IMR-90 (cell line): ENCODE measurements around the gene VPS54. TPM values are rescaled to one million over a fixed set of nuclear protein-coding genes. Genes with fewer than 3 reads are reported as not detected.

Source experiments
- ATAC-seq: fragments of 200-7000 bp; cut with Tn5 transposase; 2 replicates; pipeline ENCODE4 v1.9.1; 2020; ENCODE audit warnings: low read depth, mild to moderate bottlenecking, moderate library complexity
- BruUV-seq: library from RNA; stranded (reverse); fragments of 400-500 nt; replicated peaks from 2 replicates; lab custom pipeline; 2021; lab: Mats Ljungman, UMichigan
- CTCF ChIA-PET: fragments of 300-600 bp; formaldehyde crosslinking; extraction: SDS; loops from one replicate; lab custom pipeline; 2021; ENCODE audit warnings: antibody characterized with exemption; lab: Yijun Ruan, JAX
- POLR2A ChIA-PET: fragments of 300-600 bp; sonication (Branson Sonifier 250); formaldehyde crosslinking; loops from one replicate; lab custom pipeline; 2022; ENCODE audit warnings: antibody characterized with exemption; ENCODE audit not compliant: unreplicated experiment; lab: Charles Lee
- DNase-seq: peaks from one replicate; pipeline ENCODE4 v3.0.0; 2013
- H2AFZ ChIP-seq: replicated peaks from 2 replicates; pipeline ENCODE3; 2013; ENCODE audit warnings: low read length, mild to moderate bottlenecking; ENCODE audit not compliant: poor library complexity
- H2AK5ac ChIP-seq: 2 replicates; pipeline ENCODE4 v1.6.1; 2013; ENCODE audit warnings: low read depth, low read length, inconsistent platforms
- H2AK9ac ChIP-seq: replicated peaks from 2 replicates; pipeline ENCODE3; 2013; ENCODE audit warnings: mild to moderate bottlenecking, low read depth, low read length, moderate library complexity; ENCODE audit not compliant: poor library complexity
- H2BK120ac ChIP-seq: 2 replicates; pipeline ENCODE4 v1.6.1; 2013; ENCODE audit warnings: low read depth, low read length, inconsistent platforms
- H2BK15ac ChIP-seq: 3 replicates; pipeline ENCODE4 v1.6.1; 2013; ENCODE audit warnings: low read depth, low read length, inconsistent platforms
- H2BK20ac ChIP-seq: 2 replicates; pipeline ENCODE4 v1.6.1; 2013; ENCODE audit warnings: low read depth, mild to moderate bottlenecking, inconsistent platforms, low read length, moderate library complexity
- H2BK5ac ChIP-seq: 2 replicates; pipeline ENCODE4 v1.6.1; 2013; ENCODE audit warnings: mild to moderate bottlenecking, low read depth, low read length, inconsistent platforms; ENCODE audit not compliant: poor library complexity, severe bottlenecking
- H3K14ac ChIP-seq: replicated peaks from 2 replicates; pipeline ENCODE4 v1.6.1; 2013; ENCODE audit warnings: low read depth, low read length, inconsistent platforms
- H3K18ac ChIP-seq: 2 replicates; pipeline ENCODE4 v1.6.1; 2013; ENCODE audit warnings: low read depth, low read length, control low read depth
- H3K23ac ChIP-seq: 2 replicates; pipeline ENCODE4 v1.6.1; 2013; ENCODE audit warnings: low read depth, low read length, inconsistent platforms
- H3K27ac ChIP-seq: 2 replicates; pipeline ENCODE4 v1.5.1; 2013; ENCODE audit warnings: mild to moderate bottlenecking, control low read depth, low read length; ENCODE audit not compliant: insufficient read depth
- H3K27me3 ChIP-seq: 2 replicates; pipeline ENCODE4 v1.6.1; 2013; ENCODE audit warnings: low read length; ENCODE audit not compliant: control insufficient read depth, insufficient read depth
- H3K36me3 ChIP-seq: 2 replicates; pipeline ENCODE4 v1.6.1; 2013; ENCODE audit warnings: low read length, mixed read lengths; ENCODE audit not compliant: control insufficient read depth, insufficient read depth
- H3K4ac ChIP-seq: 2 replicates; pipeline ENCODE4 v1.6.1; 2013; ENCODE audit warnings: low read depth, low read length, inconsistent platforms
- H3K4me1 ChIP-seq: 2 replicates; pipeline ENCODE4 v1.6.1; 2013; ENCODE audit warnings: low read length, mixed read lengths; ENCODE audit not compliant: control insufficient read depth, insufficient read depth
- H3K4me2 ChIP-seq: 2 replicates; pipeline ENCODE4 v1.6.1; 2013; ENCODE audit warnings: low read depth, mild to moderate bottlenecking, control low read depth, low read length, moderate library complexity
- H3K4me3 ChIP-seq: 2 replicates; pipeline ENCODE4 v1.5.1; 2013; ENCODE audit warnings: low read depth, mild to moderate bottlenecking, control low read depth, low read length, moderate library complexity; ENCODE audit not compliant: insufficient read depth
- H3K56ac ChIP-seq: 2 replicates; pipeline ENCODE4 v1.6.1; 2013; ENCODE audit warnings: low read length, inconsistent platforms; ENCODE audit not compliant: insufficient read depth; ENCODE audit errors: extremely low read depth
- H3K79me1 ChIP-seq, 2 experiments: 2 replicates each; pipeline ENCODE4 v1.6.1; 2013; ENCODE audit warnings: low read length in 2 of 2, inconsistent platforms in 1 of 2, low read depth in 1 of 2
- H3K9ac ChIP-seq: 2 replicates; pipeline ENCODE4 v1.6.1; 2013; ENCODE audit warnings: low read depth, low read length, control low read depth
- H3K9me1 ChIP-seq: 2 replicates; pipeline ENCODE4 v1.6.1; 2013; ENCODE audit warnings: low read length, inconsistent platforms; ENCODE audit not compliant: insufficient read depth
- H3K9me3 ChIP-seq: 2 replicates; pipeline ENCODE4 v1.6.1; 2013; ENCODE audit warnings: low read length; ENCODE audit not compliant: control insufficient read depth, insufficient read depth
- H4K20me1 ChIP-seq: 2 replicates; pipeline ENCODE4 v1.6.1; 2013; ENCODE audit warnings: low read length, inconsistent platforms; ENCODE audit not compliant: insufficient read depth
- H4K5ac ChIP-seq: 2 replicates; pipeline ENCODE4 v1.6.1; 2013; ENCODE audit warnings: mild to moderate bottlenecking, low read depth, low read length, control low read depth
- H4K8ac ChIP-seq, 2 experiments: 2 replicates each; pipeline ENCODE4 v1.6.1; 2013; ENCODE audit warnings: low read depth in 2 of 2, low read length in 2 of 2, control low read depth in 1 of 2, inconsistent platforms in 1 of 2
- H4K91ac ChIP-seq: 2 replicates; pipeline ENCODE4 v1.6.1; 2013; ENCODE audit warnings: low read depth, low read length, inconsistent platforms; ENCODE audit not compliant: insufficient read depth
- BHLHE40 ChIP-seq: fragments of 150-350 bp; IDR thresholded peaks from 2 replicates; pipeline ENCODE4 v1.6.1; 2016; ENCODE audit warnings: mild to moderate bottlenecking, low read depth, low read length
- CHD1 ChIP-seq: IDR thresholded peaks from 2 replicates; pipeline ENCODE4 v1.6.1; 2012; ENCODE audit warnings: low read depth, low read length, improper control_type of control experiment
- CTCF ChIP-seq: conservative IDR thresholded peaks from 2 replicates; pipeline ENCODE4 v1.5.1; 2012; ENCODE audit warnings: mild to moderate bottlenecking, low read depth, low read length, improper control_type of control experiment
- ELK1 ChIP-seq: fragments of 150-350 bp; IDR thresholded peaks from 2 replicates; pipeline ENCODE4 v1.6.1; 2016; ENCODE audit warnings: low read depth, mild to moderate bottlenecking, low read length, moderate library complexity, borderline replicate concordance
- FOS ChIP-seq: fragments of 150-350 bp; IDR thresholded peaks from 2 replicates; pipeline ENCODE4 v1.6.1; 2016; ENCODE audit warnings: low read depth, low read length
- MAZ ChIP-seq: IDR thresholded peaks from 2 replicates; pipeline ENCODE4 v1.6.1; 2012; ENCODE audit warnings: low read depth, mild to moderate bottlenecking, low read length, improper control_type of control experiment, moderate library complexity, borderline replicate concordance
- MXI1 ChIP-seq: IDR thresholded peaks from 2 replicates; pipeline ENCODE4 v1.6.1; 2012; ENCODE audit warnings: low read depth, mild to moderate bottlenecking, low read length, moderate library complexity, borderline replicate concordance
- POLR2A ChIP-seq: IDR thresholded peaks from 2 replicates; pipeline ENCODE4 v1.6.1; 2012; ENCODE audit warnings: mild to moderate bottlenecking, low read depth, low read length
- RAD21 ChIP-seq: IDR thresholded peaks from 2 replicates; pipeline ENCODE4 v1.6.1; 2012; ENCODE audit warnings: low read length, improper control_type of control experiment
- RCOR1 ChIP-seq: IDR thresholded peaks from 2 replicates; pipeline ENCODE4 v1.6.1; 2012; ENCODE audit warnings: mild to moderate bottlenecking, low read length, improper control_type of control experiment; ENCODE audit not compliant: insufficient replicate concordance
- SMC3 ChIP-seq: fragments of 150-350 bp; IDR thresholded peaks from 2 replicates; pipeline ENCODE4 v1.6.1; 2016; ENCODE audit warnings: low read depth, mild to moderate bottlenecking, antibody characterized with exemption, low read length, moderate library complexity
- USF2 ChIP-seq: fragments of 150-350 bp; IDR thresholded peaks from 2 replicates; pipeline ENCODE4 v1.6.1; 2017; ENCODE audit warnings: mild to moderate bottlenecking, antibody characterized with exemption, low read length, low read depth
- dilution Hi-C: fragments of 300-500 bp; cut with HindIII; formaldehyde crosslinking; loops from one replicate; pipeline ENCODE4 v1.14.3; 2018; ENCODE audit warnings: low sequenced_read_pairs; ENCODE audit not compliant: unreplicated experiment
- in situ Hi-C: fragments of 300-500 bp; cut with MboI; formaldehyde crosslinking; loops from 3 replicates; pipeline ENCODE4 v1.14.3; 2019; ENCODE audit warnings: low sequenced_read_pairs, inconsistent platforms, mixed read lengths
- intact Hi-C: fragments of 100-400 bp; cut with micrococcal nuclease; formaldehyde crosslinking; loops from 2 replicates; pipeline ENCODE4 v1.10.0; 2022
- polyA plus RNA-seq, 3 experiments: library from polyadenylated mRNA; depleted of rRNA; stranded (reverse); fragments of >200 nt; gene quantifications; 2 replicates each; pipeline ENCODE4 v1.2.3, GENCODE V29; 2012; ENCODE audit warnings: low replicate concordance in 1 of 3
- total RNA-seq: library from RNA; depleted of rRNA; stranded (reverse); fragments of >200 nt; gene quantifications from 2 replicates; pipeline ENCODE4 v1.2.3, GENCODE V29; 2012

The VPS54 gene
- total and polyA plus RNA-seq, 2 of the 4 experiments (the other 2 are of a cell fraction): 7.1 to 18.1 TPM

- no TSS peak for BruUV-seq
- H3K23ac ChIP-seq: no peak overlapping the region
- H4K8ac ChIP-seq: no peak overlapping the region
- H4K91ac ChIP-seq: no peak overlapping the region
- no peak for DNase-seq
- no peak overlapping the region for H2AFZ ChIP-seq
- H3K4me1 ChIP-seq: peaks cover 13% of the 10 kb centered on the region
- ChIA-PET CTCF (interaction anchor here (0.8 kb wide), 1 partner anchor 184 kb away, joined by 3 read pairs; no protein-coding TSS in a partner anchor), POLR2A (no interaction called here)
- H3K79me1 ChIP-seq: peaks cover 19 to 54% of the 10 kb centered on the region in 2 experiments
- 0 out of 2 replicates have a peak, but pooled peaks cover 1% of the 10 kb centered on the region for H3K36me3 ChIP-seq
- dilution Hi-C loops (loop anchor here (25.0 kb wide), 1 partner anchor 163 kb away; no protein-coding TSS in a partner anchor), intact Hi-C loops (no loop called here), in situ Hi-C loops (loop anchor here (10.0 kb wide), 2 partner anchors 156 to 246 kb away; no protein-coding TSS in a partner anchor)
- ATAC-seq: no peak; the same call in 1 of the 2 replicates
- H3K4me2 ChIP-seq: no peak overlapping the region
- H2BK5ac ChIP-seq: no peak overlapping the region
- no peak overlapping the region for H3K27ac ChIP-seq
- H3K9ac ChIP-seq: no peak overlapping the region
- H3K27me3 ChIP-seq: no peaks in the 10 kb centered on the region
- H3K18ac ChIP-seq: no peak overlapping the region
- H3K4ac ChIP-seq: no peak overlapping the region
- no peak overlapping the region for H2BK20ac ChIP-seq
- no peak for TF ChIP-seq RAD21
- TF ChIP-seq RCOR1: no peak
- no peak for TF ChIP-seq CHD1
- no peak for TF ChIP-seq CTCF
- TF ChIP-seq MAZ: no peak
- no peak for TF ChIP-seq USF2
- no peak for TF ChIP-seq MXI1
- no peak for TF ChIP-seq ELK1
- no peak for TF ChIP-seq SMC3
- TF ChIP-seq BHLHE40: no peak
- TF ChIP-seq POLR2A: no peak
- TF ChIP-seq FOS: no peak
- H2BK15ac ChIP-seq: no peak overlapping the region; the same call in 2 of the 3 replicates
- no peak overlapping the region for H4K5ac ChIP-seq
- H3K9me1 ChIP-seq: no peaks in the 10 kb centered on the region; the same call in 1 of the 2 replicates
- no peaks in the 10 kb centered on the region for H3K9me3 ChIP-seq
- H2BK120ac ChIP-seq: no peak overlapping the region
- H3K56ac ChIP-seq: no peak overlapping the region
- H4K20me1 ChIP-seq: peaks cover 39% of the 10 kb centered on the region; the same call in 1 of the 2 replicates
- H3K14ac ChIP-seq: no peak overlapping the region; the same call in 1 of the 2 replicates
- no peak overlapping the region for H2AK5ac ChIP-seq
- no peak overlapping the region for H2AK9ac ChIP-seq
- no peak overlapping the region for H3K4me3 ChIP-seq
Observed at GRCh38 chr2:63850649-63851048, 168.6 kb downstream of the VPS54 start.
